Measurements from ENCODE around the gene VSTM1. TPM values are rescaled to one million over a fixed set of nuclear protein-coding genes. Genes with fewer than 3 reads are reported as not detected.

VSTM1 gene
- total RNA-seq, 1 experiment from 2014 or later: not detected

DNA sequence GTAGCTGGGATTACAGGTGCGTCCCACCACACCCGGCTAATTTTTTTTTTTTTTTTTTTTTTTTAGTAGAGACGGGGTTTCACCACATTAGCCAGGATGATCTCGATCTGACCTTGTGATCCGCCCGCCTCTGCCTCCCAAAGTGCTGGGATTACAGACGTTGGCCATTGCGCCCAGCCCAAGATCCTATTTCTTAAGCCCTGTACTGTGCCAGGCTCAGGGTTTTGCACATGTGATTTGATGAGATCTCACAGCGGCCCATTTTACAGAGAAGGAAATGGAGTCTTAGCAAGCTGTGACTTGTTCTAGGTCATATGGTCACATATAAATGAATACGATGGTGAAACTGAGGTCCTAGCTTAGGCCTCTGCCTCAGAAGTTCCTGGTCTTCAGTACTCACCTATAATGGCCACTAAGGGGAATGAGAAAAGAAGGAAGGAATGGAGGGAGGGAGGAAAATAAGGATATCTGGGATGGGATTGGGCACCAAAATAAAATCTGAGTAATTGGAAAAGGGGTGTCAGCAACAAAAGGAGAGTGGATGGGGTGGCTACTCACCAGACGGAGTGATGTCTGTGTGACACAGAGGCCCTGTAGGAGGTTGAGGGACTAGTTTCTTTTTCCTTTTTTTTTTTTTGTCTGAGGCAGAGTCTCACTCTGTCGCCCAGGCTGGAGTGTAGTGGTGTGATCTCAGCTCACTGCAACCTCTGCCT is 35.6 kb upstream of the VSTM1 start (continued):
- TF ChIP-seq HMGXB4 (CRISPR knock-in tag; IDR thresholded peaks at IDR 0.05) (no peak), ZNF232 (CRISPR knock-in tag; IDR thresholded peaks at IDR 0.05) (no peak), TEAD1 (CRISPR knock-in tag; IDR thresholded peaks at IDR 0.05) (no peak), ATF6 (CRISPR knock-in tag; IDR thresholded peaks at IDR 0.05) (no peak), NR2C2 (CRISPR knock-in tag; IDR thresholded peaks at IDR 0.05) (no peak), E2F4 (CRISPR knock-in tag; IDR thresholded peaks at IDR 0.05; ENCODE audit: borderline replicate concordance, low read depth) (no peak)
- TF ChIP-seq, protein P1, sequence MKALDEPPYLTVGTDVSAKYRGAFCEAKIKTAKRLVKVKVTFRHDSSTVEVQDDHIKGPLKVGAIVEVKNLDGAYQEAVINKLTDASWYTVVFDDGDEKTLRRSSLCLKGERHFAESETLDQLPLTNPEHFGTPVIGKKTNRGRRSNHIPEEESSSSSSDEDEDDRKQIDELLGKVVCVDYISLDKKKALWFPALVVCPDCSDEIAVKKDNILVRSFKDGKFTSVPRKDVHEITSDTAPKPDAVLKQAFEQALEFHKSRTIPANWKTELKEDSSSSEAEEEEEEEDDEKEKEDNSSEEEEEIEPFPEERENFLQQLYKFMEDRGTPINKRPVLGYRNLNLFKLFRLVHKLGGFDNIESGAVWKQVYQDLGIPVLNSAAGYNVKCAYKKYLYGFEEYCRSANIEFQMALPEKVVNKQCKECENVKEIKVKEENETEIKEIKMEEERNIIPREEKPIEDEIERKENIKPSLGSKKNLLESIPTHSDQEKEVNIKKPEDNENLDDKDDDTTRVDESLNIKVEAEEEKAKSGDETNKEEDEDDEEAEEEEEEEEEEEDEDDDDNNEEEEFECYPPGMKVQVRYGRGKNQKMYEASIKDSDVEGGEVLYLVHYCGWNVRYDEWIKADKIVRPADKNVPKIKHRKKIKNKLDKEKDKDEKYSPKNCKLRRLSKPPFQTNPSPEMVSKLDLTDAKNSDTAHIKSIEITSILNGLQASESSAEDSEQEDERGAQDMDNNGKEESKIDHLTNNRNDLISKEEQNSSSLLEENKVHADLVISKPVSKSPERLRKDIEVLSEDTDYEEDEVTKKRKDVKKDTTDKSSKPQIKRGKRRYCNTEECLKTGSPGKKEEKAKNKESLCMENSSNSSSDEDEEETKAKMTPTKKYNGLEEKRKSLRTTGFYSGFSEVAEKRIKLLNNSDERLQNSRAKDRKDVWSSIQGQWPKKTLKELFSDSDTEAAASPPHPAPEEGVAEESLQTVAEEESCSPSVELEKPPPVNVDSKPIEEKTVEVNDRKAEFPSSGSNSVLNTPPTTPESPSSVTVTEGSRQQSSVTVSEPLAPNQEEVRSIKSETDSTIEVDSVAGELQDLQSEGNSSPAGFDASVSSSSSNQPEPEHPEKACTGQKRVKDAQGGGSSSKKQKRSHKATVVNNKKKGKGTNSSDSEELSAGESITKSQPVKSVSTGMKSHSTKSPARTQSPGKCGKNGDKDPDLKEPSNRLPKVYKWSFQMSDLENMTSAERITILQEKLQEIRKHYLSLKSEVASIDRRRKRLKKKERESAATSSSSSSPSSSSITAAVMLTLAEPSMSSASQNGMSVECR (CRISPR knock-in tag; IDR thresholded peaks at IDR 0.05; ENCODE audit: borderline replicate concordance): no peak
- TF ChIP-seq, protein P2, sequence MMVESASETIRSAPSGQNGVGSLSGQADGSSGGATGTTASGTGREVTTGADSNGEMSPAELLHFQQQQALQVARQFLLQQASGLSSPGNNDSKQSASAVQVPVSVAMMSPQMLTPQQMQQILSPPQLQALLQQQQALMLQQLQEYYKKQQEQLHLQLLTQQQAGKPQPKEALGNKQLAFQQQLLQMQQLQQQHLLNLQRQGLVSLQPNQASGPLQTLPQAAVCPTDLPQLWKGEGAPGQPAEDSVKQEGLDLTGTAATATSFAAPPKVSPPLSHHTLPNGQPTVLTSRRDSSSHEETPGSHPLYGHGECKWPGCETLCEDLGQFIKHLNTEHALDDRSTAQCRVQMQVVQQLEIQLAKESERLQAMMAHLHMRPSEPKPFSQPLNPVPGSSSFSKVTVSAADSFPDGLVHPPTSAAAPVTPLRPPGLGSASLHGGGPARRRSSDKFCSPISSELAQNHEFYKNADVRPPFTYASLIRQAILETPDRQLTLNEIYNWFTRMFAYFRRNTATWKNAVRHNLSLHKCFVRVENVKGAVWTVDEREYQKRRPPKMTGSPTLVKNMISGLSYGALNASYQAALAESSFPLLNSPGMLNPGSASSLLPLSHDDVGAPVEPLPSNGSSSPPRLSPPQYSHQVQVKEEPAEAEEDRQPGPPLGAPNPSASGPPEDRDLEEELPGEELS (CRISPR knock-in tag; IDR thresholded peaks at IDR 0.05): no peak

DNA sequence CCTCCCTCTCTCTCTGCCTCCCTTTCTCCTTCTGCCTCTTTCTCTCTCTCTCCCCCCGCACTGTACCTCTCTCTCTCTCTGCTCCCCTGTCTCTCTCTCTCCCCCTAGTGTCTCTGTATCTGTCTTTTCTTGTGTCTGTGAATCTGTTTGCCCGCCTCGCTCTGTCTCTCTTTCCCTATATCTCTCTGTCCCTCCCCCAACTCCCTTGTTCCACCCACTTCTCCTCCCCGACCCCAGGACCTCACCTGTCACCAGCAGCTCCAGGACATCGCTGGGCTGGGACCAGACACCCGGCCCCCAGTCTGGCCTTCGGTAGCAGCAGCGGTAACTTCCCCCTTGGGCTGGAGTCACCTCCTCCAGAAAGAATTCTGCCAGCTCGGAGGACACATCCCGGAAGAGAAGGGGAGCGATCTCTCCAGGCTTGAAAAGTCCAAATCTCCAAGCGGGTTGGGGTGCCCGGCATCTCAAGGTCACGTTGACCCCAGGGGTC is 33.0 kb upstream of the VSTM1 start:
- ATAC-seq (peak; percentile 64), DNase-seq (ENCODE audit: low spot score) (peak; percentile 44)
- no peak overlapping the region for H3K27ac Mint-ChIP-seq
- peaks cover 34% of the 10 kb centered on the region for H3K27me3 Mint-ChIP-seq (ENCODE audit: low read depth)
- peaks cover 3% of the 10 kb centered on the region; the same call in 1 of the 2 replicates for H3K9me3 Mint-ChIP-seq
- H3K4me1 Mint-ChIP-seq: peaks cover 5% of the 10 kb centered on the region
- ChIA-PET POLR2A (interaction anchor here (0.6 to 1.2 kb wide), 4 partner anchors 19 to 231 kb away, joined by 3 to 5 read pairs (median 4); partner anchors contain the start of genes PRPF31 and TFPT), CTCF (interaction anchor here (0.6 to 3.9 kb wide), 13 partner anchors 18 to 304 kb away, joined by 3 to 68 read pairs (median 3); partner anchors contain the start of gene VSTM1)
- peak overlapping the region; percentile 77 for H3K4me3 Mint-ChIP-seq
- no peaks in the 10 kb centered on the region; the same call in 1 of the 2 replicates for H3K36me3 Mint-ChIP-seq
- no peak for TF ChIP-seq E2F5 (CRISPR knock-in tag; IDR thresholded peaks at IDR 0.05)
- TF ChIP-seq CREM (CRISPR knock-in tag; IDR thresholded peaks at IDR 0.05): no peak
- TF ChIP-seq ZNF671 (CRISPR knock-in tag; IDR thresholded peaks at IDR 0.05): no peak
- TF ChIP-seq, protein P3, sequence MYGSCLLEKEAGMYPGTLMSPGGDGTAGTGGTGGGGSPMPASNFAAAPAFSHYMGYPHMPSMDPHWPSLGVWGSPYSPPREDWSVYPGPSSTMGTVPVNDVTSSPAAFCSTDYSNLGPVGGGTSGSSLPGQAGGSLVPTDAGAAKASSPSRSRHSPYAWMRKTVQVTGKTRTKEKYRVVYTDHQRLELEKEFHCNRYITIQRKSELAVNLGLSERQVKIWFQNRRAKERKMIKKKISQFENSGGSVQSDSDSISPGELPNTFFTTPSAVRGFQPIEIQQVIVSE (CRISPR knock-in tag; IDR thresholded peaks at IDR 0.05; ENCODE audit: borderline replicate concordance): no peak
- TF ChIP-seq NFATC4 (CRISPR knock-in tag; IDR thresholded peaks at IDR 0.05): no peak
- no peak for TF ChIP-seq ZNF121 (CRISPR knock-in tag; IDR thresholded peaks at IDR 0.05)
- TF ChIP-seq ZBTB21 (CRISPR knock-in tag; IDR thresholded peaks at IDR 0.05; ENCODE audit: borderline replicate concordance): no peak
- TF ChIP-seq, protein P4, sequence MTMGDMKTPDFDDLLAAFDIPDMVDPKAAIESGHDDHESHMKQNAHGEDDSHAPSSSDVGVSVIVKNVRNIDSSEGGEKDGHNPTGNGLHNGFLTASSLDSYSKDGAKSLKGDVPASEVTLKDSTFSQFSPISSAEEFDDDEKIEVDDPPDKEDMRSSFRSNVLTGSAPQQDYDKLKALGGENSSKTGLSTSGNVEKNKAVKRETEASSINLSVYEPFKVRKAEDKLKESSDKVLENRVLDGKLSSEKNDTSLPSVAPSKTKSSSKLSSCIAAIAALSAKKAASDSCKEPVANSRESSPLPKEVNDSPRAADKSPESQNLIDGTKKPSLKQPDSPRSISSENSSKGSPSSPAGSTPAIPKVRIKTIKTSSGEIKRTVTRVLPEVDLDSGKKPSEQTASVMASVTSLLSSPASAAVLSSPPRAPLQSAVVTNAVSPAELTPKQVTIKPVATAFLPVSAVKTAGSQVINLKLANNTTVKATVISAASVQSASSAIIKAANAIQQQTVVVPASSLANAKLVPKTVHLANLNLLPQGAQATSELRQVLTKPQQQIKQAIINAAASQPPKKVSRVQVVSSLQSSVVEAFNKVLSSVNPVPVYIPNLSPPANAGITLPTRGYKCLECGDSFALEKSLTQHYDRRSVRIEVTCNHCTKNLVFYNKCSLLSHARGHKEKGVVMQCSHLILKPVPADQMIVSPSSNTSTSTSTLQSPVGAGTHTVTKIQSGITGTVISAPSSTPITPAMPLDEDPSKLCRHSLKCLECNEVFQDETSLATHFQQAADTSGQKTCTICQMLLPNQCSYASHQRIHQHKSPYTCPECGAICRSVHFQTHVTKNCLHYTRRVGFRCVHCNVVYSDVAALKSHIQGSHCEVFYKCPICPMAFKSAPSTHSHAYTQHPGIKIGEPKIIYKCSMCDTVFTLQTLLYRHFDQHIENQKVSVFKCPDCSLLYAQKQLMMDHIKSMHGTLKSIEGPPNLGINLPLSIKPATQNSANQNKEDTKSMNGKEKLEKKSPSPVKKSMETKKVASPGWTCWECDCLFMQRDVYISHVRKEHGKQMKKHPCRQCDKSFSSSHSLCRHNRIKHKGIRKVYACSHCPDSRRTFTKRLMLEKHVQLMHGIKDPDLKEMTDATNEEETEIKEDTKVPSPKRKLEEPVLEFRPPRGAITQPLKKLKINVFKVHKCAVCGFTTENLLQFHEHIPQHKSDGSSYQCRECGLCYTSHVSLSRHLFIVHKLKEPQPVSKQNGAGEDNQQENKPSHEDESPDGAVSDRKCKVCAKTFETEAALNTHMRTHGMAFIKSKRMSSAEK (CRISPR knock-in tag; IDR thresholded peaks at IDR 0.05; ENCODE audit: borderline replicate concordance): no peak
